Fibroblast of the conjunctiva (primary cell): ENCODE results near the gene FGFR3.
A peak's percentile ranks its signal among the peaks of the same experiment; 100 is the strongest.
"Not testable (repeated sequence)": the region's sequence is repeated elsewhere in the genome, so short reads cannot be mapped to it uniquely, and the experiment has no call there.

Source experiments
- DNase-seq: peaks from one replicate; pipeline ENCODE4 v3.0.0-alpha.2; 2010; ENCODE audit warnings: low read depth

Gene FGFR3

GRCh38 chr4:1842339-1842895 lies 49.3 kb downstream of the FGFR3 start:
- no peak for DNase-seq

DNA sequence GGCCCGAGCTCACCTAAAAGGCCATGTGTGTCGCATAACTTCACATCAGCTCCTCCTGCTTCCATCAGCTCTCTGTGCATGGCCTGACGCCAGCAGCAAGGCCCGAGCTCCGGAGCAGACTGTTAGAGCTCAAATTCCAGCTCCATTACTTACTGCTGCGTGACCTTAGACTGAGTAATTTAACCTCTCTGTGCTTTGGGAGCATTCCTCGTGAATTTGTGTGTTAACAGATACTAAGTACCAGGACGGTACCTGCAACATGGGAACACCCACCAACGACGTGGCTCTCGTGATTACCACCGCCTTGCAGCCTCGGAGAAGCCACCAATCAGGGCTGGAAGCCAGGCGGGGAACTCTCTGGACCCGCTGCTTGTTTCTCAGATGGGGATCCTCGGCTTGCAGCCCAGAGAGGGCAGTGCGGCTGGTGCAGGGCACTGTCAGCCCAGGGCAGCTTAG lies 49.9 kb downstream of the FGFR3 start:
- DNase-seq, result peak; percentile 64

- DNase-seq, result no peak
Measured at GRCh38 chr4:1843852-1844251, 50.8 kb downstream of the FGFR3 start.

DNA sequence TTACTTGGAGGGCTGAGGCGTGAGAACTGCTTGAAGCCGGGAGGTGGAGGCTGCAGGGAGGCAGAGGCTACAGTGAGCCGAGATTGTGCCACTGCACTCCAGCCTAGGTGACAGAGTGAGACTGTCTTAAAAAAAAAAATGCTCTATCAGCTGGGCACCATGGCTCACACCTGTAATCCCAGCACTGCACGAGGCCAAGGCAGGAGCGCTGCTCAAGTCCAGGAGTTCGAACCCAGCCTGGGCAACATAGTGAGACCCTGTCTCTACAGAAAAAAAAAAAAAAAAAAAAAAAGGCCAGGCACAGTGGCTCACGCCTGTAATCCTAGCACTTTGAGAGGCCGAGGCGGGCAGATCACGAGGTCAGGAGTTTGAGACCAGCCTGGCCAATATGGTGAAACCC lies 51.5 kb downstream of the FGFR3 start:
- DNase-seq, result not testable (repeated sequence)

DNA sequence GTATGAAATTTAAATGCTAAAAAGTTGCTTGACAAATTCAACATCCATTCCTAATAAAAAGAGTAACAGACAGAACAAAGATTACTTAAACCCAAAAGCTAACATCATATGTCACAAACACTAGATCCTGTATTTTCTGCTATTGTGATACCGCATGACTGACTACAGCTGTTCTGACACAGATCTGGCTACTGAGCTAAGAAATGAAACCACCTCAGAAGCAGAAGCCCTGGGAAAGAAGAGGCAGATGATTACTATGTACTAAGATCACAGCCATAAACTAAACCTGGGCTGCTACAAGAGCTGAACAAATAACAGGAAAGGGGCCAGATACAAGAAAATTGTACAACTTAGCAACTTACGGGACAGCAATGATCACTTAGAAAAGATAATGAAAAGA lies 53.5 kb downstream of the FGFR3 start:
- DNase-seq, result no peak

GRCh38 chr4:1850276-1850675 lies 57.2 kb downstream of the FGFR3 start:
- no peak for DNase-seq

- DNase-seq, result no peak
Measured at GRCh38 chr4:1851160-1851559, 58.1 kb downstream of the FGFR3 start.

DNA sequence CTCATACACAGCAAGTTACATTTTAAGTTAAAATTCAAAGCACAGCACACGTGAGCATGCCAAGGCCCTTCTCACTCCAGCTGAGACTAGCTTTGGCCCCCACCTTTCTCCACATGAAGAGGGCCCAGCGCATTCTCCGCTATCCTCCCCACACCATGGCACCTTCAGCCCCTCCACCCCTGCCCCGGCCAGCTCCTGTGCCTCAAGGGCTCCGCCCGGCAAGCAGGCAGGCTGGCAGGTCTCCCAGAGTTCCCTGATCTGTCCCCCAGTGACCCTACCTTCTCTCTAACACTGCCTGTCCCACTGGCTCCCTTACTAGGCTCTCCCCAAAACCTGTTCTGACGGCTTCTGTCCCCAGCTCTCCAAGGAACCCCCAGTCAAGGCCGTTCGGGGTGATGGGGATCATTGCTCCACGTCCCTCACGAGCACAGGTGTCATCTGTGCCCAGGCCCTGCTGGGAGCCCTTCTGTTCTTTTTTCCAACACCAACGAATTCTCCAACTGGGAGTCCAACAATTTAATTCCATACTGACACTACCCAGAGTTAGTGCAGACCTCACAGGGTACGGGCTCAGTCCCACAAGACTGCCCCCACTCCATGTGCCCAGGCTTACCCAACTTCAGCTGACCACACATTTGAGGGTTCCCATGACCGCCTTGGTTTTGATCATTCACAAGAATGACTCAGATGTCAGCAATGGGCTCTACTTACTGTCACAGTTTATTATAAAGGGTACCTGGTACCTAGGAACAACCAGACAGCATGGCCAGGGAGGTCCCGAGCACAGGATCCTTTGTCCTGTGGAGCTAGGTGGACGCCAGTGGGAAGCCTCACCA lies 58.7 kb downstream of the FGFR3 start:
- DNase-seq, result no peak

DNA sequence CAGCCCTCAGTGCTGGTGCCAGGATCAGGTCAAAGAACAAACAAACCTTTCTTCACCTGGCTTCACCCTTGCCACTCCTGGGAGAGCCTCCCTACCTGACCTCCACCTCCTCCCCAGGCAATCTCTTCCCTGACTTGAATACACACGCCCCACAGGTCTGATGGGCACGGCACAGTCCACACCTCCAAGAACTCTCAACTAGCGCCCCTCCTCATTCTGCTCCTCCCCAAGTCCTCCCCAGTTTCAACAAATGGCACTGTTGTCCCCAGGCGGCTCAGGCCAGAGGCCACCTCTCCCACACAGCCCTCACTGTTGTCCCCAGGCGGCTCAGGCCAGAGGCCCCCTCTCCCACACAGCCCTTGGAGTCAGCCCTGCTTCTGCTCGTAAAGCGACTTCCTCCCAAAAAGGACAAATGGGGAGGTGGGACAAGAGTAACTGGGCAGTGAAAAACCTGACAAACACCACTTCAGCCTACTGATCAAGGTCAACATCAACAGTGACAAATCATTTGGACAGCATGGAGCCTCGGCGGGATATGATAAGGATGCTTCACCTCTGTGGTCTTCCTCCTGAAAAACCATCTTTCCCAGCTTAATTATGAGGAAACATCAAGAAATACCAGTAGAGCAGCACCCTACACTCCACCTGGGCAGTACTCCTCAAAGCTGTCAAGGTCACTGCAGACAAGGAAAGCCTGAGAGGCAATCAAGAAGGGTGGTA lies 60.0 kb downstream of the FGFR3 start:
- no peak for DNase-seq

- DNase-seq, result no peak
Measured at GRCh38 chr4:1854752-1855151, 61.7 kb downstream of the FGFR3 start.

DNA sequence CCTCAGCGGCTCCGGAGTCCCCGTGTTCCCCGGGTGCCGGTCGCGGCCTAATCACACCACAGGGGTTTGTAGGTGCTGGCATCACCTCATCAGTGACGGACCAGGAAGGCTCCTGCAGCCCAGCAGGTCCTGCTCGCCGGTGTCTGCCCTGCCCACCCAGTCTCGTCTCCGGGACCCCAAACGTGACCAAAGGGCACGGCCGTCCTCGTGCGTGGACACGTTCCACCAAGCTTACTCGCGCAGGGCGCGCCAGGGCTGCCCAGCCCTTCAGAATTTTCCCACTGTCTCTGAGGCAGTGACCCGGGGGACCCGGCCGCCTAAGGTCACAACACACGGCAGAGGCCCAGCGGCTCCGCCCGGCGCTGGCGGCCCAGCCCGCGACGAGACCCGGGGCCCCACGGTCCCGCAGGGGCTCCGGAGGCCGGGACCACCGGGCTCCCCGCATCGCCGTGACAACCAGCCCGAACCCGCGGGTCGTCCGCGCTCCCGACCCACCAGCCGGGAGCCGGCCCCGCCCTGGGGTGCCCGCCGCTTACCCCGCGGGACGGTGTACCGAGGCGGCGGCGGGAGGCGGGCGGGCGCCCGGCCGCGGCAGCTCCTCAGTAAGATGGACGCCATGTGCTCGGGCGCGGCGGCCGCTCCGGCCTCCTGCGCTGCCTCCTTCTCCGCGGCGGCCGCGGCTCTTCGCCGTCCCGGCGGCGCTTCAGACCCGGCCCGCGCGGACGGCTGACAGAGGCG lies 62.4 kb downstream of the FGFR3 start:
- DNase-seq, result no peak

- DNase-seq, result peak; percentile 94
Measured at GRCh38 chr4:1856071-1856942, 63.2 kb downstream of the FGFR3 start, which contains the start of gene LETM1. LETM1 (minus strand) TSS chr4:1856156; CDS start chr4:1855950, 206 bp downstream.

- DNase-seq, result no peak
Measured at GRCh38 chr4:1856943-1857699, 64.0 kb downstream of the FGFR3 start.

- no peak for DNase-seq
Measured at GRCh38 chr4:1857931-1858330, 64.8 kb downstream of the FGFR3 start.
